ENCODE measurements around the gene ZC3H10.
A peak's percentile ranks its signal among the peaks of the same experiment; 100 is the strongest.

ZC3H10 gene

DNA sequence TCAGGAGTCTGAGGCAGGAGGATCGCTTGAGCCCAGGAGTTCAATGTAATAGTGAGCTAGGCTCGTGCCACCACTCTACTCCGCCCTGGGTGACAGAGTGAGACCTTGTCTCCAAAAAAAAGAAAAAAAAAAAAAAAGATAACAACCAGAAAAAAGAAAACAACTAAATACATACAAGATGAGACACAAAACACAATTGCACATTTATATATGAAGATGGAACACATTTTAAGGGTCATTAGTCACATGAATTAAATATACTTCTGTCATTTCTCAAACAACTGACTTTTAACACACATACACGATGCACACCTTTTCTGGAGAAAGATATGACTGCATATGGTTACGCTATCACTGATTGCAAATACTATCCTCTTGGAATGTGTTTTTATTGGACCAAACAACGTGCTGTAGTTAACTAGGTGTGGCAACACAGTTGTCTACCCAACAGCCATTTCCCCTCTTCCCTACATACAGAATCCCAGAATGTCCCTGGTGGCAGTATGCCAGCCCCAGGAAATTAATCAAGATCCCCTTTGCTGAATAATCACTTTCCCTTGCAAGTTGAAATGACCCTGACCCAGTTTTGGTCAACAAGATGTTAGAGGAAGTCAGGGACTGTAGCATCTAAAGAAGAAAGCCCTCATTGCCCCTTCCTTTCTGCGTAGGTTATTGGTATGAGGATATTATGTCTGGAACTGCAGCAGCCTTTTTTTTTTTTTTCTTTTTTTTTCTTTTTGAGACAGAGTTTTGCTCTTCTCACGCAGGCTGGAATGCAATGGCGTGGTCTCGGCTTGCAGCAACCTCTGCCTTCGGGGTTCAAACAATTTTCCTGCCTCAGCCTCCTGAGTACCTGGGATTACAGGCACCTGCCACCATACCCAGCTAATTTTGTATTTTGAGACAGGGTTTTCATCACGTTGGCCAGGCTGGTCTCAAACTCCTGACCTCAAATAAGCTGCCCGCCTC is 28.7 kb downstream of the ZC3H10 start:
- TF ChIP-seq EZH2phosphoT487 (IDR thresholded peaks at IDR 0.05; ENCODE audit: low read length) (no peak), EZH2 (optimal IDR thresholded peaks at IDR 0.05; ENCODE audit: low read depth, low read length) (no peak)
- TF ChIP-seq, protein P1, sequence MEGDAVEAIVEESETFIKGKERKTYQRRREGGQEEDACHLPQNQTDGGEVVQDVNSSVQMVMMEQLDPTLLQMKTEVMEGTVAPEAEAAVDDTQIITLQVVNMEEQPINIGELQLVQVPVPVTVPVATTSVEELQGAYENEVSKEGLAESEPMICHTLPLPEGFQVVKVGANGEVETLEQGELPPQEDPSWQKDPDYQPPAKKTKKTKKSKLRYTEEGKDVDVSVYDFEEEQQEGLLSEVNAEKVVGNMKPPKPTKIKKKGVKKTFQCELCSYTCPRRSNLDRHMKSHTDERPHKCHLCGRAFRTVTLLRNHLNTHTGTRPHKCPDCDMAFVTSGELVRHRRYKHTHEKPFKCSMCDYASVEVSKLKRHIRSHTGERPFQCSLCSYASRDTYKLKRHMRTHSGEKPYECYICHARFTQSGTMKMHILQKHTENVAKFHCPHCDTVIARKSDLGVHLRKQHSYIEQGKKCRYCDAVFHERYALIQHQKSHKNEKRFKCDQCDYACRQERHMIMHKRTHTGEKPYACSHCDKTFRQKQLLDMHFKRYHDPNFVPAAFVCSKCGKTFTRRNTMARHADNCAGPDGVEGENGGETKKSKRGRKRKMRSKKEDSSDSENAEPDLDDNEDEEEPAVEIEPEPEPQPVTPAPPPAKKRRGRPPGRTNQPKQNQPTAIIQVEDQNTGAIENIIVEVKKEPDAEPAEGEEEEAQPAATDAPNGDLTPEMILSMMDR (IDR thresholded peaks at IDR 0.05; ENCODE audit: low read length), result no peak
- Histone ChIP-seq H3K9ac (ENCODE audit: low read length) (no peak overlapping the region), H3K36me3 (replicated peaks; ENCODE audit: insufficient read depth, low read length) (no peaks in the 10 kb centered on the region; the same call in none of the 2 replicates), H3K4me1 (ENCODE audit: low read length) (peaks cover 6% of the 10 kb centered on the region), H3K27me3 (replicated peaks; ENCODE audit: insufficient read depth, low read length) (no peaks in the 10 kb centered on the region), H4K20me1 (ENCODE audit: insufficient read depth, low read length) (no peaks in the 10 kb centered on the region), H3K79me2 (ENCODE audit: low read length) (no peaks in the 10 kb centered on the region), H2AFZ (ENCODE audit: low read length) (no peak overlapping the region), H3K4me2 (ENCODE audit: low read depth, low read length) (no peak overlapping the region), H3K4me3 (ENCODE audit: low read length) (no peak overlapping the region), H3K27ac (ENCODE audit: low read length) (no peak overlapping the region), H3K9me3 (replicated peaks; ENCODE audit: insufficient read depth, low read length) (no peaks in the 10 kb centered on the region), H3K9me2 (replicated peaks; ENCODE audit: insufficient read depth, low read length) (no peaks in the 10 kb centered on the region), H3F3A (ENCODE audit: insufficient read depth, low read length) (peaks cover 17% of the 10 kb centered on the region)
- no peak for DNase-seq

DNA sequence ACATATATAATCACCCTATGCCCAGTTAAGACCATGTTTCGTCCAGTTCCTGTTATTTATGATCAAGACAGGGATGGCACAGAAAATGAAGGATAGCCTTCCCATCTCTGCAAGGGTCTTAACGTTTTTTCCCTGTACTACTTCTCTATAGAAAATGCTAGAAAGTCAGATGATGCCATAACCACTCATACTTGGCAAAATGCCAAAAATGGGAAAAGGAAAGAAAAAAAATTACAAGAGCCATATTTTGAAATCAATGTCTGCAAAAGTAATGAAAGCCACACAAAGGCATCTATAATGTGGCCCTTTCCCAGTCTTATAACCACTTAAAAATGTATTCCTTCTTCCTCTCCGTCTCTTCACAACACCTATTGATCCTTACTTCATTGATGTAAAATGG is 32.5 kb downstream of the ZC3H10 start:
- no peak for TF ChIP-seq EZH2 (optimal IDR thresholded peaks at IDR 0.05; ENCODE audit: low read depth, low read length)
- no peaks in the 10 kb centered on the region for H4K20me1 ChIP-seq (ENCODE audit: insufficient read depth, low read length)
- no peak for DNase-seq
- H3K27me3 ChIP-seq (replicated peaks; ENCODE audit: insufficient read depth, low read length), result no peaks in the 10 kb centered on the region
- H3K9me2 ChIP-seq (replicated peaks; ENCODE audit: insufficient read depth, low read length), result no peaks in the 10 kb centered on the region
- no peaks in the 10 kb centered on the region for H3K36me3 ChIP-seq (replicated peaks; ENCODE audit: insufficient read depth, low read length)
- no peak overlapping the region for H2AFZ ChIP-seq (ENCODE audit: low read length)
- no peak overlapping the region for H3K9ac ChIP-seq (ENCODE audit: low read length)
- H3F3A ChIP-seq (ENCODE audit: insufficient read depth, low read length), result peaks cover 14% of the 10 kb centered on the region
- H3K79me2 ChIP-seq (ENCODE audit: low read length), result peaks cover 11% of the 10 kb centered on the region
- peak overlapping the region; percentile 97; the same call in 1 of the 2 replicates for H3K4me2 ChIP-seq (ENCODE audit: low read depth, low read length)
- H3K4me3 ChIP-seq (ENCODE audit: low read length), result no peak overlapping the region
- H3K4me1 ChIP-seq (ENCODE audit: low read length), result peaks cover 13% of the 10 kb centered on the region
- no peaks in the 10 kb centered on the region for H3K9me3 ChIP-seq (replicated peaks; ENCODE audit: insufficient read depth, low read length)
- no peak overlapping the region for H3K27ac ChIP-seq (ENCODE audit: low read length)

DNA sequence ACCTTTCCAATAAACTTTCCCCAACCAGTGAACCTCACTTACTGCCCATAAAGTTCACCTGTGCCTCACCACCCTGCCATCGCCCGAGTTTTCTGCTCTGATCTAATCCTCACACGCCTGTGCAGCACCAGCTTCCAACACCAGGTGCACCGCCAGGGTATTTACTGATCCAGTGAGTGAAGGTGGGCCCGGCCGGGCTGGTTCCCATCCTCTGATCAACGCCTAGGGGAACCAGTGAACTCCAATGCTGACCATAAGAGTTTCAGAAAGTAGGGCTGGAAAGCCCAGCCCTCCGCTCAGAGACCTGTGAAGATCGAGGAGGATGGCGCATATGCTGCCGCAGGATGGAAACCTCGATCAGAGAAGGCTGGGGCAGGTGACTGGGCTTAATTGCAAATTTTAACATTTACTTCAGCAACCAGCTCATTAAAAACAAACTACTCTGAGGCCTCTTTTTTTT is 33.6 kb downstream of the ZC3H10 start:
- DNase-seq, result peak; percentile 88
- Histone ChIP-seq H3K27me3 (replicated peaks; ENCODE audit: insufficient read depth, low read length) (no peaks in the 10 kb centered on the region), H3K9ac (ENCODE audit: low read length) (peak overlapping the region; percentile 81), H2AFZ (ENCODE audit: low read length) (peak overlapping the region; percentile 86), H3K4me2 (ENCODE audit: low read depth, low read length) (peak overlapping the region; percentile 97), H3F3A (ENCODE audit: insufficient read depth, low read length) (peaks cover 12% of the 10 kb centered on the region), H4K20me1 (ENCODE audit: insufficient read depth, low read length) (no peaks in the 10 kb centered on the region), H3K27ac (ENCODE audit: low read length) (peak overlapping the region; percentile 80), H3K36me3 (replicated peaks; ENCODE audit: insufficient read depth, low read length) (no peaks in the 10 kb centered on the region), H3K9me2 (replicated peaks; ENCODE audit: insufficient read depth, low read length) (no peaks in the 10 kb centered on the region), H3K4me1 (ENCODE audit: low read length) (peaks cover 13% of the 10 kb centered on the region), H3K9me3 (replicated peaks; ENCODE audit: insufficient read depth, low read length) (no peaks in the 10 kb centered on the region), H3K79me2 (ENCODE audit: low read length) (peaks cover 11% of the 10 kb centered on the region), H3K4me3 (ENCODE audit: low read length) (peak overlapping the region; percentile 67)
- TF ChIP-seq, protein P1 (IDR thresholded peaks at IDR 0.05; ENCODE audit: low read length), result peak; percentile 68
- TF ChIP-seq EZH2phosphoT487 (IDR thresholded peaks at IDR 0.05; ENCODE audit: low read length), result no peak
